Ovary (tissue), 9 donors: Measurements from ENCODE around the gene TSPEAR. TPM values are rescaled to one million over a fixed set of nuclear protein-coding genes. Genes with fewer than 3 reads are reported as not detected.

Experiments
- DNase-seq, 5 donors: peaks; one replicate each; pipeline ENCODE4 v3.0.0-alpha.2; 2019 to 2020
- H3K27ac ChIP-seq, 2 donors: fragments of 200-600 bp; one replicate each; pipeline versions ENCODE4 v1.5.1 to v1.8.0; 2019 to 2022
- H3K27me3 ChIP-seq: fragments of 200-600 bp; one replicate; pipeline ENCODE4 v1.8.0; 2022
- H3K36me3 ChIP-seq: fragments of 200-600 bp; sonication (generic); one replicate; pipeline ENCODE4 v1.5.1; 2019
- H3K4me1 ChIP-seq: one replicate; pipeline ENCODE4 v1.8.1; 2013; ENCODE audit warnings: mild to moderate bottlenecking, moderate library complexity; ENCODE audit not compliant: insufficient read depth
- H3K4me3 ChIP-seq: fragments of 200-600 bp; sonication (generic); one replicate; pipeline ENCODE4 v1.5.1; 2017
- H3K9me3 ChIP-seq, 2 donors: fragments of 200-600 bp in 1 of 2; sonication (generic) in 1 of 2; one replicate each; pipeline versions ENCODE4 v1.5.1 to v1.8.1; 2013 to 2019; ENCODE audit warnings: mild to moderate bottlenecking in 1 of 2, moderate library complexity in 1 of 2
- CTCF ChIP-seq, 3 donors: fragments of 450-650 bp in 2 of 3; fragments of 200-600 bp in 1 of 3; IDR thresholded peaks; one replicate each; pipeline versions ENCODE4 v1.5.1 to v1.8.0; 2016 to 2022; ENCODE audit warnings: antibody characterized with exemption in 3 of 3, mild to moderate bottlenecking in 1 of 3
- EP300 ChIP-seq: sonication (generic); formaldehyde crosslinking; IDR thresholded peaks from one replicate; pipeline ENCODE4 v1.6.1; 2017; ENCODE audit warnings: antibody characterized with exemption
- POLR2A ChIP-seq: fragments of 450-650 bp; IDR thresholded peaks from one replicate; pipeline ENCODE4 v1.6.1; 2017; ENCODE audit warnings: antibody characterized with exemption, mild to moderate bottlenecking, moderate library complexity
- WGBS, 3 donors: extraction: QIAGEN DNeasy Blood & Tissue Kit in 1 of 3; methylation state at CpG; one replicate each; pipeline versions ENCODE4 v1.1.5 to v1.1.7; 2013 to 2017; 5-methylcytosine and 5-hydroxymethylcytosine counted together
- intact Hi-C, 4 donors: fragments of 100-400 bp; cut with DNase I; formaldehyde crosslinking; loops; one replicate each; pipeline versions ENCODE4 v1.11.0 to v1.15.1; 2022 to 2023
- polyA plus RNA-seq, 2 donors: library from polyadenylated mRNA; stranded (reverse); fragments of 200-250 nt in 1 of 2; fragments of 350-450 nt in 1 of 2; fragmentation: Illumina TruSeq in 1 of 2; extraction: RNeasy Lipid Tissue Mini Kit (QIAGEN cat#74804) in 1 of 2; gene quantifications; one replicate each; pipeline ENCODE4 v1.2.3, GENCODE V29; 2013 to 2014
- total RNA-seq, 7 donors: library from RNA; depleted of rRNA in 2 of 7; stranded (reverse); fragments of >200 nt in 2 of 7; fragmentation: NEBNext Ultra II Directional in 3 of 7; extraction: Animal tissue kit (Norgen Biotek cat#: 25700) in 3 of 7; gene quantifications; one replicate each; pipeline versions ENCODE4 v1.1.0 to v1.2.4, GENCODE V29; 2016 to 2023
- donor health status: DM: no; HTN: no; CAD: no; lungs with moderate emphysema.
- donor health status: DM: no; HTN: no; CAD: no.
- donor health status: Bipolar disorder and iron deficiency.
- donor health status: DM: yes; HTN: yes; CAD: no.
- donor health status: DM: no; HTN: no; CAD: no.
- donor health status: DM: yes; HTN: yes; CAD: no.

The TSPEAR gene
- total and polyA plus RNA-seq, 9 donors, result 0.07 to 0.27 (median 0.11) TPM; not detected in 4

- Histone ChIP-seq H3K4me1 (peaks cover 3% of the 10 kb centered on the region), H3K4me3 (no peak overlapping the region), H3K27me3 (no peaks in the 10 kb centered on the region), H3K9me3 (no peaks in the 10 kb centered on the region), H3K27ac (no peak overlapping the region), H3K36me3 (no peaks in the 10 kb centered on the region)
- DNase-seq, result no peak
- intact Hi-C loops, result loop anchor here in 1 of 4 donors (10.0 kb wide), 1 partner anchor 112 kb away; the partner anchor contains the start of gene TRPM2
- WGBS, 3 donors, result 93 to 94% (median 93%) methylated on average over 36 of the region's 36 CpGs
- TF ChIP-seq EP300, result no peak
- TF ChIP-seq POLR2A, result no peak
- TF ChIP-seq CTCF (IDR thresholded peaks at IDR 0.05), result no peak
Observed at GRCh38 chr21:44466996-44467858, 244.1 kb downstream of the TSPEAR start.

DNA sequence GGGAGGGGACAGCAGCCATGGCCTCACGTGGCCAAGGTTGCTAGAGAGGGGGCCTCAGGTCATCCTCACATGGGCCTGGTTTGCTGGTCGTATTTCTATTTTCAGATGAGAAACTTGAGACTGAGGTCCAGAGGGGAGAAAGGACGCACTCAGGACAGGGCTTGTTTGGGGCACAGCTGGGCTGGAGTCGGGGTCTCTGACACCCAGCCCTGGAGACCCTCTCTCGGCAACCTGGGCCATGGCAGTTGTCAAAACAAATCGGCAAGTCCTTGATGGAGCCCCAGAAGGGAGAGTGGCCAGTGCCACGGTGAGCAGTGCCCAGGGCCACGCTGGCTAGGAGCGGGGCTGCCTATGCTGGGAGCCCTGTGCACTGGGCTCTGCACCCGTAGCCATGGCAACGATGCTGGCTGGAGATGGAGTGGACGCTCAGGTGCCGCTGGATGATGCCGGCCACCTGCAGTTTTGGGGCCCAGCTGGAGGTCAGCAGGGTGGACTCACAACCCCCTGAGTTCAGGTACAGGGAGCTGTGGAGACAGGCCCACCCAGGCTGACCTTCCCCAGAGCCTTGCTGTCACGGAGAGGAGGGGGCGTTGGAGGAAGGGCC is 244.9 kb downstream of the TSPEAR start:
- 87 to 93% (median 87%) methylated on average over 14 to 16 of the region's 16 CpGs for WGBS, 3 donors
- no peaks in the 10 kb centered on the region for H3K9me3 ChIP-seq
- no peak overlapping the region for H3K4me3 ChIP-seq
- no peak overlapping the region for H3K27ac ChIP-seq
- TF ChIP-seq POLR2A (no peak), CTCF (IDR thresholded peaks at IDR 0.05) (no peak), EP300 (no peak)
- no peaks in the 10 kb centered on the region for H3K36me3 ChIP-seq
- DNase-seq, result no peak
- H3K27me3 ChIP-seq, result no peaks in the 10 kb centered on the region
- peaks cover 3% of the 10 kb centered on the region for H3K4me1 ChIP-seq
- intact Hi-C loops, result loop anchor here in 1 of 4 donors (10.0 kb wide), 1 partner anchor 112 kb away; the partner anchor contains the start of gene TRPM2

DNA sequence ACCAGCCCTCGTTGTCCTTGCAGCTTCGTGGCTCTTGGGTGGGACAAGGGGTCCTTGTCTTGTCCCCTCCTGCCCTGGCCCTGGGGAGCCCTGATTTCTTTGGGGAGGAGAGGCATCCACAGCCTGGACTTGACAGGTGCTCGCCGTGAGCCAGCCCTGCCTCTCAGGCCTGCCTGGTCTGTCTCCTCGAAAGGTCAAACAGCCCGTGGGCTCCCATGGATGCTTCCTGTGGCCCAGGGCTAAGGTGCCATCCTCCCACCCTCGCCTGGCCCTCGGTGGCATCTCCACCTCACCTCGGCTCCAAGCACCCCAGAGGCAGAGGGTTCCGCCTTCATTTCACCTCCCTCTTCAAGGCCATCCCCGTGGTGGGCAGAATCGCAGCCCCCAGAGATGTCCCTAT is 247.0 kb downstream of the TSPEAR start:
- H3K27ac ChIP-seq, result no peak overlapping the region
- no peak for TF ChIP-seq EP300
- no peak for TF ChIP-seq POLR2A
- no peak for TF ChIP-seq CTCF (IDR thresholded peaks at IDR 0.05)
- WGBS, 3 donors, result 82 to 87% (median 83%) methylated on average over 12 of the region's 12 CpGs
- no peaks in the 10 kb centered on the region for H3K9me3 ChIP-seq
- intact Hi-C loops, result loop anchor here in 1 of 4 donors (10.0 kb wide), 1 partner anchor 110 kb away; the partner anchor contains the start of gene TRPM2
- no peaks in the 10 kb centered on the region for H3K27me3 ChIP-seq
- peaks cover 3% of the 10 kb centered on the region for H3K4me1 ChIP-seq
- H3K4me3 ChIP-seq, result no peak overlapping the region
- DNase-seq, result no peak
- H3K36me3 ChIP-seq, result no peaks in the 10 kb centered on the region

DNA sequence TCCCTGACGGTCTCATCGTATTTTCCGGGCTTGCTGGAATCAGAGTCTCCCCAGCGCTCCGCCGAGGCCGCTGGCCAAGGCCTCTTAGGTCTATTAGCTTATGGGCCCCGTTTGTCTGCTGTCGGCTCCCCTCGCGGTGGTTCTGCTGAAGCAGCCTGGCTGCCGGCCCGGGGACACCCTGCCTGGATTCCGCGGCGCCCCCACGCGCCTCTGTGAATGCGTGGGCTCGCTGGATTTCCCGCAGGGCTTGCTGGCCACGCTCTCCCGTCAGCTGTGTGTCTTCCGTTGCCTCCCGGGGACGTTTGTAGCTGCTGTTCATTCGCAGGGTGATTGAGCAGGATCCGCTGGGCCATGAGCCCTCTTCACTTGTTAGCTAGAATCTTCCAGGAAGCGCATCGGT is 247.6 kb downstream of the TSPEAR start:
- Histone ChIP-seq H3K9me3 (no peaks in the 10 kb centered on the region), H3K27ac (no peak overlapping the region), H3K4me1 (peaks cover 3% of the 10 kb centered on the region), H3K4me3 (no peak overlapping the region), H3K36me3 (no peaks in the 10 kb centered on the region), H3K27me3 (no peaks in the 10 kb centered on the region)
- 5 to 32% (median 8%) methylated on average over 21 to 30 of the region's 30 CpGs for WGBS, 3 donors
- no peak for TF ChIP-seq EP300
- TF ChIP-seq POLR2A, result no peak
- no peak for TF ChIP-seq CTCF (IDR thresholded peaks at IDR 0.05)
- DNase-seq, result peak; percentile 50 to 81 (median 59)
- intact Hi-C loops, result loop anchor here in 1 of 4 donors (10.0 kb wide), 1 partner anchor 109 kb away; the partner anchor contains the start of gene TRPM2
